Liver (tissue), 3 donors: Measurements from ENCODE around the gene COL4A4.

Experiments used
- RAD21 ChIP-seq, 2 donors: IDR thresholded peaks; 2 replicates each; pipeline ENCODE4 v1.6.1; 2016; ENCODE audit warnings: antibody characterized with exemption in 2 of 2, mild to moderate bottlenecking in 2 of 2
- SP1 ChIP-seq: IDR thresholded peaks from 2 replicates; pipeline ENCODE4 v1.6.1; 2018; ENCODE audit warnings: antibody characterized with exemption, mild to moderate bottlenecking
- TF ChIP-seq, protein P1 (sequence below): IDR thresholded peaks from 2 replicates; pipeline ENCODE4 v1.6.1; 2016; ENCODE audit warnings: antibody characterized with exemption
- TF ChIP-seq, protein P2 (sequence below): fragments of 150-350 bp; IDR thresholded peaks from 2 replicates; pipeline ENCODE4 v1.5.1; 2017; ENCODE audit warnings: improper control_type of control experiment, low read depth, low read length; ENCODE audit not compliant: missing input control
- TF ChIP-seq, protein P3 (sequence below): IDR thresholded peaks from 2 replicates; pipeline ENCODE4 v1.6.1; 2016; ENCODE audit warnings: antibody characterized with exemption, mild to moderate bottlenecking
- donor health status: healthy.
- donor health status: healthy.

DNA sequence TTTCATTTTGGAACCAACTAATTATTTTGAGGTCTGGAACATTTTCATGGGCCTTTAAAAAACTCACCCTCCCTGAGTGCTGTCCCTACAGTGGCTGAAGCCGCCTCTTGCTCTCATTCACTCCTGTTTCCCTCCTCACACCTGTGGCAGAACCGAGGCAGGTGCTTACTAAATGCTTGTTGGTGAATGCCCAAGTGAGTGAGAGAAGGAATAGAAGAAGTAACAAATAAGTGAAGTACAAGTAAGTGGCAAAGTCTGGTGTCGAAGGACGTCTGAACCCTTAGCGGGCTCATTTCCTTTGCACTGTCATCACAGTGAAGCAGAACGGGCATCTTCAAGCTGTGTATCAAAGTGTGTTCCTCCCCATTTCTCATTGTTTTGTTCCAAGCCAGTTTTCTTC is 192.9 kb downstream of the COL4A4 start:
- TF ChIP-seq RAD21 (IDR thresholded peaks at IDR 0.05) = no peak
- TF ChIP-seq, protein P1, sequence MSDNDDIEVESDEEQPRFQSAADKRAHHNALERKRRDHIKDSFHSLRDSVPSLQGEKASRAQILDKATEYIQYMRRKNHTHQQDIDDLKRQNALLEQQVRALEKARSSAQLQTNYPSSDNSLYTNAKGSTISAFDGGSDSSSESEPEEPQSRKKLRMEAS = no peak
- TF ChIP-seq, protein P2, sequence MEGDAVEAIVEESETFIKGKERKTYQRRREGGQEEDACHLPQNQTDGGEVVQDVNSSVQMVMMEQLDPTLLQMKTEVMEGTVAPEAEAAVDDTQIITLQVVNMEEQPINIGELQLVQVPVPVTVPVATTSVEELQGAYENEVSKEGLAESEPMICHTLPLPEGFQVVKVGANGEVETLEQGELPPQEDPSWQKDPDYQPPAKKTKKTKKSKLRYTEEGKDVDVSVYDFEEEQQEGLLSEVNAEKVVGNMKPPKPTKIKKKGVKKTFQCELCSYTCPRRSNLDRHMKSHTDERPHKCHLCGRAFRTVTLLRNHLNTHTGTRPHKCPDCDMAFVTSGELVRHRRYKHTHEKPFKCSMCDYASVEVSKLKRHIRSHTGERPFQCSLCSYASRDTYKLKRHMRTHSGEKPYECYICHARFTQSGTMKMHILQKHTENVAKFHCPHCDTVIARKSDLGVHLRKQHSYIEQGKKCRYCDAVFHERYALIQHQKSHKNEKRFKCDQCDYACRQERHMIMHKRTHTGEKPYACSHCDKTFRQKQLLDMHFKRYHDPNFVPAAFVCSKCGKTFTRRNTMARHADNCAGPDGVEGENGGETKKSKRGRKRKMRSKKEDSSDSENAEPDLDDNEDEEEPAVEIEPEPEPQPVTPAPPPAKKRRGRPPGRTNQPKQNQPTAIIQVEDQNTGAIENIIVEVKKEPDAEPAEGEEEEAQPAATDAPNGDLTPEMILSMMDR = no peak
- TF ChIP-seq, protein P3, sequence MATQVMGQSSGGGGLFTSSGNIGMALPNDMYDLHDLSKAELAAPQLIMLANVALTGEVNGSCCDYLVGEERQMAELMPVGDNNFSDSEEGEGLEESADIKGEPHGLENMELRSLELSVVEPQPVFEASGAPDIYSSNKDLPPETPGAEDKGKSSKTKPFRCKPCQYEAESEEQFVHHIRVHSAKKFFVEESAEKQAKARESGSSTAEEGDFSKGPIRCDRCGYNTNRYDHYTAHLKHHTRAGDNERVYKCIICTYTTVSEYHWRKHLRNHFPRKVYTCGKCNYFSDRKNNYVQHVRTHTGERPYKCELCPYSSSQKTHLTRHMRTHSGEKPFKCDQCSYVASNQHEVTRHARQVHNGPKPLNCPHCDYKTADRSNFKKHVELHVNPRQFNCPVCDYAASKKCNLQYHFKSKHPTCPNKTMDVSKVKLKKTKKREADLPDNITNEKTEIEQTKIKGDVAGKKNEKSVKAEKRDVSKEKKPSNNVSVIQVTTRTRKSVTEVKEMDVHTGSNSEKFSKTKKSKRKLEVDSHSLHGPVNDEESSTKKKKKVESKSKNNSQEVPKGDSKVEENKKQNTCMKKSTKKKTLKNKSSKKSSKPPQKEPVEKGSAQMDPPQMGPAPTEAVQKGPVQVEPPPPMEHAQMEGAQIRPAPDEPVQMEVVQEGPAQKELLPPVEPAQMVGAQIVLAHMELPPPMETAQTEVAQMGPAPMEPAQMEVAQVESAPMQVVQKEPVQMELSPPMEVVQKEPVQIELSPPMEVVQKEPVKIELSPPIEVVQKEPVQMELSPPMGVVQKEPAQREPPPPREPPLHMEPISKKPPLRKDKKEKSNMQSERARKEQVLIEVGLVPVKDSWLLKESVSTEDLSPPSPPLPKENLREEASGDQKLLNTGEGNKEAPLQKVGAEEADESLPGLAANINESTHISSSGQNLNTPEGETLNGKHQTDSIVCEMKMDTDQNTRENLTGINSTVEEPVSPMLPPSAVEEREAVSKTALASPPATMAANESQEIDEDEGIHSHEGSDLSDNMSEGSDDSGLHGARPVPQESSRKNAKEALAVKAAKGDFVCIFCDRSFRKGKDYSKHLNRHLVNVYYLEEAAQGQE = no peak
- no peak for TF ChIP-seq SP1
